ENCODE results near the gene SMIM44. TPM values are rescaled to one million over a fixed set of nuclear protein-coding genes. Genes with fewer than 3 reads are reported as not detected.

The SMIM44 gene
- total RNA-seq, 1 donor from 2014 or later = not detected

DNA sequence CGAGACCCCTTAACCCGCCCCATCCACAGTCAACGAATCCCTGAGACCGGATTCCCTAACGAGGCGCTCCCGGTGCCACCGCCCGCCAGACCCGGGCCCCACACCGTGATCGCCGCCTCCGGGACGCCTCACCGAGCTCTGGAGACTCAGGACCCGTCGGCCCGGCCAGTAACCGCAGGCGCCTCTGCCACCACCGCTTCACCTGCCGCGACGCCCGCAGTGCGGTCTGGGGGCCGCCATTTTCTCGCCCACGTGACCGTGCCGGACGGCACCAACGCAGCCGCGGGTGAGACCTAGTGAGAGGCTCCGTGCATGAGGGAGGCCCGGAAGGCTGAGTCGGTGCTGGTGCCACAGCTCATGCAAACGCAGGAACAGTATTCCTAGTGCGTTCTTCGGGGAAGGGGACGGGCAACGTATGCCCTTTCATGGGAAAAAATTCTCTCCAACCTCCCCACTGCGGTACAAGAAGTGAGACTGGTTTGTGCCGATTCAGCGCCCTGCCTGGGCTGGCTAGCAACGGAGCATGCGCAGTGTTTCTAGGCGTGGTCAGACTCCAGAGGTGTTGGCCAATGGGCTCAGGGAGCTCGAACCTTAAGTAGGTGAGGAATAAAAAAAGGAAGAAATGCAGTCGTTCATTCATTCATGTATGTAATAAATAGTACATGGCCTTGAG, 17.3 kb upstream of the SMIM44 start, which contains the start of gene DOHH:
DOHH (minus strand) TSS at position 246 of the 673 bp plus-strand sequence. CDS start 3,860 bp downstream, outside the sequence.
- DNase-seq (ENCODE audit: low spot score) = peak; percentile 98

GRCh38 chr19:3499738-3500428, 16.6 kb upstream of the SMIM44 start:
- no peak for DNase-seq (ENCODE audit: low spot score)

DNA sequence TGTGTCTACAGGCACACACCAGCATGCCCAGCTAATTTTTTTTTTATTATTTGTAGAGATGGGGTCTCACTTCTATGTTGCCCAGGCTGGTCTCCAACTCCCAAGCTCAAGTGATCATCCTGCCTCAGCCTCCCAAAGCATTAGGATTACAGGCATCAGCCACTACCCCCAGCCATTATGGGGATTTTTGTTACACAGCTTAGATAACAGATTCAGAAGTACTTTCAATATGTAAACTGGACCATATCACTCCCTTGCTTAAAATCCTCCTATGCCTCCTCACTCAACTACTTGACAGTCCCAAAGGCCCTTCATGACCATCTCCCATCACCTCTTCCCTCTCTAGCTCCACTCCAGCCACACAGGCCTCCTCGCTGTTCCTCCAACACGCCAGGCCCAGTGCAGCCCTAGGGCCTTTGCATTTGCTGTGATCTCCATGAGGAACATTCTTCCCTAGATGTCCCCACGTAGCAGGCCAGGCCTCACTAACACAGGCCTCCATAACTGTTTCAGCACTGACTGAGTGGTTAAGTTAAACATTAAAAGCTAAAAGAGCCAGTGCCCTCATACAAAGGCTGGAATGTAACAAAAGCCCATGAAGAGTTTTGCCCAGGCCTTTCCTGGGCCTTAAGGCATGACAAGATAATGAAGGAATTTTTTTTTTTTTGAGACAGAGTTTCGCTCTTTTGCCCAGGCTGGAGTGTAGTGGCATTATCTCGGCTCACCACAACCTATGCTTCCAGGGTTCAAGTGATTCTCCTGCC, 14.7 kb upstream of the SMIM44 start:
- DNase-seq (ENCODE audit: low spot score) = no peak

DNA sequence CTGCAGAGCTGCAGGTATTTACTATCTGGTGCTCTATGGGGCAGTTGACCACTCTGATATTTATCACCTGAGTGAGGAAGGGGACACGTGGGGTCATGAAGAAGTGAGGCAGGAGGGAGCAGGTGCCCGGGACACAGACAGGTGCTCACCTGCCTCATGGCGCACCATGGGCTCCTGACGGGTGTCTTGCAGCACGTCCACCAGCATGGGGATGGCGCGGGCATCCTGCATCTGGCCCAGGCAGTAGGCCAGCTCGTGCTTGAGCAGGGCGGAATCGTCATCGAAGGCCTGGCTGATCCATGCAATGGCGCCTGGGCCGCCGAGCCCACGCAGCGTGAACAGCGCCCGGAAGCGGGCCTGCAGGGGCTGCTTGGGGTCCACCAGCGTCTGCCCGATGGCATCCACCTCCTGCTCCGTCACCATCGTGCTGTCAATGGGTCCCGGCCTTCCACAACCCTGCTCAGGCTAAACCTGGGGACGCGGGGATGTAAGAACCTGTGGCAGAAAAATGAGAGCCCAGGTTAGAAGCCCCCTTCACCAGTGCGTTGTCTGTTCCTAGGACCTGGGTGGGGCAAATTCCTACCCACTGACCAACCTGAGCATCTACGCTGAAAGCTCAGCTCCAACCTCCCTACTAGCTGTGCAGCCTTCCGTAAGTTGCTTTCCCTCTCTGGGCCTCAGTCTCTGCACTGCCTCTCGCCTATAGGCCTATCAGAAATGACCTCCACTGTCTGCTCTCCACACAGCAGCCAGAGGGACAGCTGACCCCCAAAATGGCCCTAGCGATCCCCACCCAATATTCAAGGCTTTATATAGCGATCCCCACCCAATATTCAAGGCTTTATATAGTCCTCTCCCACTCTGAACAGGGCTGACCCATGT, 13.4 kb upstream of the SMIM44 start:
- DNase-seq (ENCODE audit: low spot score) = no peak

DNA sequence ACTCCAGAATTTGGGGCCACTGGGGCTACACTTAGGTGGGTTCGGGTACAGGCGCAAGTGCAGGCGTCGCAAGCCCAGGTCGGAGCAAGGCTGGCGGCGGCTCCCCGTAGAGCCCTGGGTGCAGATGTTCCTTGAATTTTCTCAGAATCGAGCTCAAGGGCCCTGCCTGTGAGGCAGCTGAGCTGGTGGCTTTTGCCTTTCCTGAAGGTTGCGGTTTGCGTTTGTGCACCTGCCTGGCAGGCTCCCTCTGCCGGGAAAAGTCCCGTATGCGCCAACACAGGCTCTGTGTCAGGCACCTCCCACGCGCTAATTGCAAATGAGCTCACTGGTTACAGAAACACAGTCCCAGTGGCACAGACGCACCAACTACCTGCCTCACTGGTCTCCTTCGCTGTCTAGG, 11.3 kb upstream of the SMIM44 start:
- no peak for DNase-seq (ENCODE audit: low spot score)

DNA sequence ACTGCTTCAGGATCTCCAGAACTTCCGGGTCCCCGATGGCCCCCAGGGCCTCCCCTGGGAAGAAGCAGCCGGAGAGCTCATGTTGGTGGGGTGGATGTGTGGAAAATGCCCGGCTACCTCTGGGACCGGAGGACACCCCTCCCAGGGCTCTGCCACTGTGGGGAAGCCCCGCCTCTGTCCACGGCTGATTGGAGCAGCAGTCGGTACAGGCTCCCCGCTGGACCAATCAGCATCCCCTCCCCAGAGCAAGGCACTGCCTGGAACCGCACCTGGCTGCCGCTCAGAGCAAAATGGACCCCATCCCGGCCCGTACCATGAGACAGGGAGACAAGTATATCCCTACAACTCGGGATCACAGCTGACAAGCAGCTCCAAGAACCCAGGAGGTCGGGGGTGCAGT, 10.8 kb upstream of the SMIM44 start:
- no peak for DNase-seq (ENCODE audit: low spot score)

DNA sequence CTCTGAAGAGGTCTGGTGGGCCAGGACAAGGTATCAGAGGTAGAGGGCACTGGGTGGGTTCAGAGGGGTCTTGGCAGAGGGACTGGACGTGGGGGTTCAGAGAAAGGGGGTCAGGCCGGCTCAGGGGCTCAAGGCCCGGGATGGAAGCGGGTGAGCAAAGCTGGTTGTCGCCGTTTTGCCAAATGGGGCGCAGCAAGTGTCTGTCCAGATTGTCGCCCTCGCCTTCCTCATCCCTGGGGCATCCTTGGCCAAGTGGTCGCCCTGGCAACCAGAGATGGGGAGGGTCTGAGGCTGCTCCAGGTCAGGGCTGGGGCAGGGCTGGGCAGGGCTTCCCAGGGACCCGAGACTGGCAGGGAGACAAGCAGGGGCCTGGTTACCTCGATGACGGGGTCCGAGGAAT, 10.4 kb upstream of the SMIM44 start:
- no peak for DNase-seq (ENCODE audit: low spot score)

DNA sequence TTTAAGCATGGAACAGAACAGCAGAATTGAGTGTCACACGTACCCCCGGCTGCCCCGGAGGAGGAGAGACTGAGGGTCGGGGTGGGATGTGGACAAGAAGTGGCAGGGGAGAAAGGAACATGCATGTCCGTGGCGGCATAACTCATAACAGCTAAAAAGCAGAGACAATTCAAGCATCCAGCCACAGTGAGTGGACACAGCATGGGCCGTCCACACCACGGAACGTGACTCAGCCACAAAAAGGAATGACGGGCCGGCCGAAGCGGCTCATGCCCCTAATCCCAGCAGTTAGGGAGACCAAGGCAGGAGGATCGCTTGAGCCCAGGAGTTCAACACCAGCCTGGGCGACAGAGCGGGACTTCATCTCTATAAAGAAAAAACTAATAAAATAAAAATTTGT, 9.7 kb upstream of the SMIM44 start:
- DNase-seq (ENCODE audit: low spot score) = no peak

- DNase-seq (ENCODE audit: low spot score) = no peak
Observed at GRCh38 chr19:3492131-3492839, 9.0 kb upstream of the SMIM44 start.

DNA sequence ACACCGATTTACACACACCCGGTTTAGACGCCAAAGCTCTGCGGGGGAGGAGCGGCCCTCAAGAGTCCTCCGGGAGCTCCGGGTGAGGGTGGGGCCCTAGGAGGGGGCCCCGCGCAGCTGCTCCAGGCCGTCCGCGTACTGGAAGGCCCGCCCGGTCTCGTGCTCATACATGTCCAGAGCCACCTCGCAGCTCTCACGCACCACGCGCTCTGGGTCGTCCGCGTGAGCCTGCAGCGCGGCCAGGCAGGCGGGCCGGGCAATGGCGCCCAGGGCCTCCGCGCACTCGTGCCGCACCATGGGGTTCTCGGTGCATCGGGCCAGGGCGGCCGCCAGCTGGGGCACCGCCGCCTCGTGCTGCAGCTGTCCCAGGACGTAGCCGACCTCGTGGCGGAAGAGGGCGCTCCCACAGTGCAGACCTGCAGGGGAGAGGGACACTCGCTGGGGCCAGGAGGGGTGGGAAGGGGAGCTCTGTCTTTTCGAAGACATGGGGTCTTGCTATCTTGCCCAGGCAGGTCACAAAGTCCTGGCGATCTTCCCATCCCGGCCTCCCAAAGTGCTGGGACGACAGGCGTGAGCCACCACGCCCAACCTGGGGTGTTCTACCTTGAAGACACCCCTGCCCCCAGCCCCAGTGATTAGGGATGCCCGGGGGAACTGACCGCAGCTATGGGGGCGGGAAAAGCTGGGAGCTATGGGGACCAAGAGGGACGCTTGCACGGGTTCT, 8.3 kb upstream of the SMIM44 start:
- DNase-seq (ENCODE audit: low spot score) = no peak

DNA sequence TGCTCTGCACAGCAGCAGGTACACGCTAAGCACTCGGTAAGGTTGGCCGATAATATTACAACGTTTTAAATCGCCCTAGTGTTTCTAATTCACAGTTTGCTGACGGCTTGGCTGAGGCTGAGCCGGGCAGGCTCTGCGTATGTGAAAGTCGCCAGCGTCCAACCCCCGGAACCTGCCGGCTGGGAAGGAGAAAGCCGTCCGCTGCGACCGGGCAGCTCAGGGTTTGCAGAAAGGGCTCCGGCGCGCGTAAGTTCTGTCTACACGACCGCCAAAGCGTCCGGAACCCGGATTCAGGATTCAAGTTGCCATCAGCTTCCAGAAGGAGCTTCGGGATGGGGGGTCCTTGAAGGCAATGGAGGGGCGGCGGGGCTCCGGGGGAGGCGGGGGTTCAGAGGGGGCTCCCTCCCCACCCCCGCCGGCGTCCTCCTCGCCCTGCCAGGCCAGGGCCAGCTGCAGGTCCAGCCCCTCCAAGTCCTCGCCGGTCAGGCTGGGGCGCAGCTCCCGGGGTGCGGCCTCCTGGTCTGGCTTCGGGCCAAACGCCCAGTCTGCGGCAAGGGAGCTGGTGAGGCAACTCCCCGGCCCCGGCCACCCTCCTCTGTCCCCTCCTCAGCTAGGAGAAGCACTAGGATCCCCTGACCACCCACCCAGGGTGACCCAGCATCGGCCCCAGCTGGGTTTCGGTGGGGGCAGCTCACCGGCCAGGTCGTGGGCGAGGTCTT, 575 bp downstream of the SMIM44 start:
- DNase-seq (ENCODE audit: low spot score) = no peak

- DNase-seq (ENCODE audit: low spot score) = no peak
Observed at GRCh38 chr19:3481241-3482090, 1.8 kb downstream of the SMIM44 start.

- DNase-seq (ENCODE audit: low spot score) = no peak
Observed at GRCh38 chr19:3480383-3481091, 2.7 kb downstream of the SMIM44 start, which contains the start of gene SMIM24. Gene SMIM24, minus strand, starts transcription at chr19:3480525. Its CDS starts 62 bp downstream, at chr19:3480463.

- no peak for DNase-seq (ENCODE audit: low spot score)
Observed at GRCh38 chr19:3479834-3480215, 3.4 kb downstream of the SMIM44 start.

GRCh38 chr19:3479177-3479833, 3.9 kb downstream of the SMIM44 start:
- no peak for DNase-seq (ENCODE audit: low spot score)

DNA sequence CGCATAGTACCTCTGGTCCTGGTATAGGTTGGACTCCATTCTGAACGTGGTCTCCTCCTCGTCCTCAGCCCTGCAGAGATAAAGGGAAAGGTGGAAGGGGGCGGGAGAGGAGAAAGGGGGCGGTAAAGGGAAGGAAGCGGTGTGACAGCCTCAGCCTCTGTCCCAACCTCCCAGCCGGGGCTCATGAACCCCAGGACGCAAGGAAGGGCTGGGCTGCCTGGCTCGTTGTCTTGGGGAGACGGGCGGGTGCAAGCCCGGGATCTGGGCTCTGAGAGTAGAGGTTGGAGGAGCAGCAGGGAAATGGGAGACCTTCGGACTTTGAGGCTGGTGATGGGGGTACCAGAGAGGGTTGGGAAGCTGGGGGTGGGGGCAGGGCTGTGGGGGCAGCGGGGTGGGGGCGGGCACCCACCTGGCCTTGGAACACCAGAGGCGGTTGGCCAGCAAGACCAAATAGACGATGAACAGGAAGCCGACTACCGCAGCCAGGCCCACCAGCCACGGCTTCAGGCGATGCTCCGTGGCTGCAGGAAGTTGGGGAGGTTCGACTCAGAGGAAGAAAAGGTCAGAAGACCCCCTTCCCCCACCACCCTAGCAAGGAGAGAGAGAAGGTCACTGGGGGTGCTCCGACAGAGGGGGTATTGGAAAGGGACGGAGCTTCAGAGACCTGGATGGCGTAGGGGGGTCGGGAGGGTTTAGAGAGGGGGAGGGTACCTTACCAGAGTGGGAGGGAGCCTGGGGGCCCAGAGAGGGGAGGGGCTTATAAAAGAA, 4.6 kb downstream of the SMIM44 start:
- DNase-seq (ENCODE audit: low spot score) = no peak

- no peak for DNase-seq (ENCODE audit: low spot score)
Observed at GRCh38 chr19:3477951-3478350, 5.3 kb downstream of the SMIM44 start.
